GM18517 (cell line): Measurements from ENCODE around the gene CHD6.

Source experiments
- ATAC-seq: cut with Tn5 transposase; IDR thresholded peaks from one replicate; pipeline ENCODE4 v1.9.1; 2021; ENCODE audit warnings: mild to moderate bottlenecking, moderate library complexity; ENCODE audit not compliant: unreplicated experiment

The CHD6 gene

GRCh38 chr20:41587523-41587922 is 30.7 kb downstream of the CHD6 start:
- no peak for ATAC-seq

- ATAC-seq: no peak
These were observed 31.4 kb downstream of the CHD6 start for GRCh38 chr20:41586772-41587171.

- no peak for ATAC-seq
These were observed 37.8 kb downstream of the CHD6 start for GRCh38 chr20:41580350-41580749.

- no peak for ATAC-seq
These were observed 40.8 kb downstream of the CHD6 start for GRCh38 chr20:41577129-41578009.

GRCh38 chr20:41575412-41575811 is 42.8 kb downstream of the CHD6 start:
- ATAC-seq: no peak

- ATAC-seq: no peak
These were observed 43.3 kb downstream of the CHD6 start for GRCh38 chr20:41574802-41575389.

DNA sequence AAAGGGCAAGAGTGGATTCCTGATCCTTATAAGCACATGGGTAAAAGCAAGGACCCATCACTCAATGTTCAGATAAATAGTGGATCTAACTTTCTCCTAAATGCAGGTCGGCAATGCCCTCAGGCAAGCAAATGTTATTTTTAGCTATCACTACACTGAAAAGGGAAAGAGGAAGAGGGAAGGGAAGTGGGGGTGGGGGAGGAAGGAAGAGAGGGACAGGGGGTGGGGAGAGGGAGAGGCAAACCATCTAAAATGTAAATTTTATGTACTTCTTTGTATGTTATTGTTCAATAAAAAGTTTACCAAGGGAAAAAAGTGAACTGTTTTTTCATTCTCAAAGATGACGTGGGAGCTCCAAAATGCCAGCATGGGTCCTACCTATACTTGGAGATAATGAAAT is 44.2 kb downstream of the CHD6 start:
- no peak for ATAC-seq

DNA sequence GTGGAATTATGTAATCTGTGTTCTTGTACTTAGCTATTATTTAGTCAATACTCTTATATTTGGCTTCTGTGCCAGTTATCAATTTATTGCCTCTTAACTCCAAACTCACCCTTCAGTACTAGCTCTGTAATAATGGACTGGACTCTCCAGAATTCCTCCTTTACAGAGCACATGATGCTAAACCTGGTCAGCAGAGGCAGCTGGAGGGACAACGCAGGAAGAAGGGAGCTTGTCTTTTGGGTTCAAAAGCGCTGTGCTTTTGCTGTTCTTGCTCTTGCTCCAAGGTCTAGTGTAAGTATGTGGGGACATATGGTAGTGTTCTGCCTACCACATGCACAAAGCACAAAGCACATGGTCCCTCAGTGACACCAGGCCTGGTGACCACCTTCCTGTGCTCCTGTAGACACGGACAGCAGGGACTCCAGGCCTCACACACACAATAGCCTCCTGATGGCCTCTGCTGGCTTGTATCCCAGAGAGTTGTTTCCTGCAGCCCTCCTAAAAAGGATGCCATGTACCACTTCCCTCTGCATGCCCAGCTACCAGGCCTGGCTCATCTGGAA is 46.1 kb downstream of the CHD6 start:
- ATAC-seq: no peak

DNA sequence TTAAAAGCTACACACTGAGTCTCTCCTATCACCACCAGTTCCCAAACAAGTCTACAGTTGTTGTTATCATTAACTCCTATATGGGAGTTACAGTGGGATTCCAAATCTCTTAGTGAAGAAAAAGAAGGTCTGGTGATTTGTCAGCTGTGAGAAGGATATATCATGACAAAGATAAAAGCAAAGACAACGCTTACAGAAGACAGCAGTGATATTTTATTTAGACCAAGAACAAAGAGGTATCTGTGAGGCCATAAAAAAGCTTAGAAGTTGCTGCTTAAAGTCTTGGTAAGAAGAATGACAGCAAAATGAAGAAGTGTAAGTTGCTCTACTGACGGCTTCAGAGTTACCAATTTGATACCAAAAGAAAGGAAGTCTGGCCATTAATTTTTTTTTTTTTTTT is 47.2 kb downstream of the CHD6 start:
- ATAC-seq: no peak

DNA sequence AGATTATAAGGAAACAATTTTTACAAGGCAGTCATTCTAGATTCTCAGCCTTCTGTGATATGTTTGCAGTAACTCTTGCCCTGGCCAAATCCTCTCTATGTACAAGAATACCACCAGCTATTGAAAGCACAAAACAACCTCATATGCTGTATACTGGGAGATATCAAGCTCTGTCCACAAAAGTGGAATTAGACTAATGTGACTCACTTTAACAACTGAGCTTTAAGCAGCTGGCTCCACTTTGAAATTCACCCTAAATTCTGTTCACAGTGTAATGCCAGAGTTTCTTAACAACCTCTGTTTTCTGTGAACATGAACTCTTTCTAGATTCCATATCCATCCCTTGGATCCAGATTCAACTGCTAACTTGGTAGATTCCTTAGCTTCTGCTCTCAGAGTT is 47.6 kb downstream of the CHD6 start:
- no peak for ATAC-seq

GRCh38 chr20:41567615-41568014 is 50.6 kb downstream of the CHD6 start:
- no peak for ATAC-seq

- no peak for ATAC-seq
These were observed 51.2 kb downstream of the CHD6 start for GRCh38 chr20:41566896-41567527.

- no peak for ATAC-seq
These were observed 55.1 kb downstream of the CHD6 start for GRCh38 chr20:41563087-41563486.

DNA sequence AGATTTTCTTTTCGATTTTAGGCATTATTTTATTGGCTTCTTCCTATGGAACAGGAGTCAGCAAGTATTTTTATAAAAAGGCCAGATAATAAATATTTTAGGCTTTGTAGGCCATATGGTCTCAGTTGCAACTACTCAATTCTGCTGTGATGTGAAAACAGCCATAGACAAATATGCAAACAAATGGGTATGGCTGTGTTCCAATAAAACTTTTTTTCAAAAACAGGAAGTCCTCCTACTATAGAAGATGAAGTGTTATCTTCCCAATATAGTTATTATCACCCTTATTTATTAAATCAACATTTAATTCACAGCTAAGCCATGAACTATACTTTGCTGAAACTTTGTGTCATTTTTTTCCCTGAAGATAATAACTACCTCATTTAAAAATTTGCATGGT is 57.2 kb downstream of the CHD6 start:
- ATAC-seq: no peak

GRCh38 chr20:41559658-41560057 is 58.5 kb downstream of the CHD6 start:
- ATAC-seq: no peak

DNA sequence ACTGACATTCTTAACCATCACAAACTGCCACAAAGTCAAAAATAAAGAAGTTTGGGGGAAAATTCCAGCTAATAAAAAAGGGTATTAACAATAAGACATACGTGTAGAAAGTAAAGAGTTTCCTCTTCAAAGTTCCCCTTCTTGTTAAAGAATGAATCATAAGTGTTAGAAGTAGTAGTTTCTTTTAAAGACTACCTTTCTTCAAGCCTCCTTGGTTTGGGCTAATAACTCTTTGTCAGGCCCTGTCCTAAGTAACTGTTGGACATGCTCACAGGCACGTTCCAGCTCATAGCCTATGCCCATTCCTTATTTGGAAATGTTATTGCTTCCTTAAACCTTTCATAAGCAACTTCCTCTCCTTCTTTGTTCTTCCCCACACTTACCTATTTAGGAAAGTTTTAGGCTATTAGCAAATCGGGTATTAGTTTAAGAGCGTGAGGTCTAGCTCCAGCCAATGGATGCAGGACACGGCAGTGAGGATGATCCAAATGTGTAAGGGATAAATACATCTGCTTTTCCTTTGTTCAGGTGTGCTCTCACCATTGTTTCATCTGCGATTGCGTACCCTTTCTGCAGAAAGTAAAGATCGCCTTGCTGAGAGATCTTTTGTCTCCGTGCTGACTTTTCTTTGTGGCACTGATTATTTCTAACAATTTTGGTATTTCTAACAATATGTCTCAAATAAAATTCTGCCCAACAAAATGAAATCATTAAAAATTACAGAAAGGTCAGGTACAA is 64.9 kb downstream of the CHD6 start:
- ATAC-seq: no peak

DNA sequence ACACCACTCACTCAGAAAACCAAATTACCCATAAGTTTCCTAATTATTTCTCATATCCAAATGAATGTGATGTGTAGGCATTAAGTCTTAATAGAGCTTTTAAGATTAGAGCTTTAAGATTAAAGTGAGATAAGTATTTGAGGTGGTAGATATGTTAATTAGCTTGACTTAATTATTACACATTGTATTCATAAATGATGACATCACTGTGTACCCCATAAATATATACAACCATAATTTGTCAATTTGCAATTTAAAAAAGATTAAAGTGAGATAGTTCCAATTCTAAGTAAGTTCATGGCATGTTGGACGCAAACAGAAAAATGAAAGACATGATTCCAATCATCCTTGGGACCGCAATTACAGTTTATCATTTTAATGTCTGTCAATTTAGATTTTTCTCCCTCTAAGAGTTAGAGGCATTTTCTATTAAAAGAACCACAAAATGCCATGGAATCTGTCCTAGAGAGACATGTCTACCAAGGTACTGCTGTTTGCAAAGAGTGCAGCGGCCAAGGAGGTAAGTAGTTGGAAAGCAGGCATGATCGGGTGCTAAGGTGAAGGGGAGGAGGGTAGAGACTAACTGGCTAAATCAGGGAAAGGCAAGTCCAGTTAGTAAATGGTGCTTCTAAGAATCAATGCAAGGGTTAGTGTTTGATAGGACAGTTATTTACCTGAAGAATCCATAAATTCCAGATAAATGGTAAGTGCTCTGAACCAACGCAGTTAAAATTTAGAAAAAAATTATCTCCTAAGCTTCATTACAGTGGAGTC is 65.7 kb downstream of the CHD6 start:
- ATAC-seq: no peak

DNA sequence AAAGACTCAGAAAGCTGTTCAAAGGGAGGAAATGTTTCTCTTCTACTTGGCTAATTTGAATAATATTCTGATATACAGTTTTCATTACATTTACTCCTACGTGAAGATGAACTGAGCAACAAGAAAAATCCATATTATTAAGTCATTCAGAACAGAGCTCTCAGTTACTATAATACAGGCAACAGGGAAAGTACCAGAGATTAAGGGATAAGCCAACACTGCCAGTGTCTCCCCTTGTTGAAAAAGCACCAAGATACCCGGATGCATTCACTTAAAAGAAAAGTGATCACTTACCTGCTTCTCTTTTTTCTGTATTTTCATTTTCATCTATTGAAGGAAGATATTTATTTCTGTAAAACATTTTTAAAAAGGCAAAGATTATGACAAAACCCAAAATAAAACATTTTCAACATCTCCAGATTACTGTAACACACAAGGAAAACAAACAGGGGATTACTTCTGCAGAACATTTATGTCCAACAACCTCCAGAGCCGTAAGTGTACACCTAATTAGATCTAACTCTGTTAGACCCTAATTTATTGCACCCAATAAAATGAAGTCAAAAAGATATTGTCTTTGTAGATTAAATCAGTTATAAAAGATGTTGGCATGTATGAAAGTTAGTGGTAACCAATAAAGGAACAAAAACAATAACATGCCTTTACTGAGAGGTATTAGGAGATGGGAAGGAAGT is 67.0 kb downstream of the CHD6 start:
- no peak for ATAC-seq

DNA sequence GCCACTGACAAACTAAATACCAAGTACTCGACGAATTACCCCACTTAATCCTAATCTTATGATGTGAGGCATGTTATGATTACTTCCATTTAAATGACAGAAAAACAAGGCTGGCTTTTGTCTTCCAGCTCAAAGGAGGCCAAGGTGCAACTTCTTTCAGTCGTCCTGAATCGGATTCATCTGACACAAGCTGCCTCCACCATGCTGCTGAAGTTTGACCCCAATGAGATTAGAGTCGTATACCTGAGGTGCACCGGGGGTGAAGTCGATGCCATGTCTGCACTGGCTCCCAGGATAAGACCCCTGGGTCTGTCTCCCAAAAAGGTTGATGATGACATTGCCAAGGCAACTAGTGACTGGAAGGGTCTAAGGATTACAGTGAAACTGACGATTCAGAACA is 71.0 kb downstream of the CHD6 start:
- ATAC-seq: no peak

DNA sequence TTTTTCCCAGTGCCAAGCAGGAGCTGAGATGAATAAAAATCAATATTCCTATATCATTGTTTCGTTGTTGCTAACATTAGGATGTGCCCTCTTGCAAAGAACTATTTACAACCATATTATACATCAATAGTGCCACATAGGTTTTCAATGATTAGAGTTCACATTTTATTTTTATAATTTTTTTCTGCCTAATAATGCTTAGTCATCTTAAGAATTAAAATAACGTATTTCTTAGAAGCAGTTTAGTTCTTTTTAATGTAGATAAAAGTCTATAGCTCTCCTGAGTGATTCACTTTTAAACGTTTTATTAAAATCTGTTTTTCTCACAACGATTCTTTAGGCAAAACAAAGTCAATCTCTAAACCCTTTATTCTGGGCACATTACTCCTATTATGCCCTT is 71.6 kb downstream of the CHD6 start:
- no peak for ATAC-seq
